ENCODE results near the gene CACNG7.

CACNG7 gene

DNA sequence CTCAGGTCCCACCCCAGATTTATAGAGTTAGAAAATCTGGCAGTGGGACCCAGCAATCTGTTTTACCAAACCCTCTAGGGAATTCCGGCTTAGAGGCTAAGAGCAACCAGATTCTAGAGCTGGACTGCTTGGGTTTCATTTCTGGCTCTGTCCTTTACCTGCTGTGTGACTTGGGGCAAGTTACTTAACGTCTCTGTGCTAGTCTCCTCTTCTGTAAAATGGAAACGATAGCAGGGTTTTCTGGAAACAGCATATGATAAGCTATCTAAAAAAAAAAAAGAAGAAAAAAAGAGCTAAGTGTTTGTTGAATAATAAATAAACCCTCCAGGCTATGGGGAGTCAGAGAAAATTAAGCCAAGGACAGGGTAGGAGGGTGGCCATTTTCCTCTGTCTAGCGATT lies 11.6 kb upstream of the CACNG7 start:
- Histone ChIP-seq H3K27me3 (peaks cover 0 to 74% of the 10 kb centered on the region in 2 donors), H3K36me3 (no peaks in the 10 kb centered on the region), H3K4me3 (no peak overlapping the region), H3K9me3 (no peaks in the 10 kb centered on the region), H3K4me1 (no peaks in the 10 kb centered on the region), H3K27ac (no peak overlapping the region)
- TF ChIP-seq, protein P1, sequence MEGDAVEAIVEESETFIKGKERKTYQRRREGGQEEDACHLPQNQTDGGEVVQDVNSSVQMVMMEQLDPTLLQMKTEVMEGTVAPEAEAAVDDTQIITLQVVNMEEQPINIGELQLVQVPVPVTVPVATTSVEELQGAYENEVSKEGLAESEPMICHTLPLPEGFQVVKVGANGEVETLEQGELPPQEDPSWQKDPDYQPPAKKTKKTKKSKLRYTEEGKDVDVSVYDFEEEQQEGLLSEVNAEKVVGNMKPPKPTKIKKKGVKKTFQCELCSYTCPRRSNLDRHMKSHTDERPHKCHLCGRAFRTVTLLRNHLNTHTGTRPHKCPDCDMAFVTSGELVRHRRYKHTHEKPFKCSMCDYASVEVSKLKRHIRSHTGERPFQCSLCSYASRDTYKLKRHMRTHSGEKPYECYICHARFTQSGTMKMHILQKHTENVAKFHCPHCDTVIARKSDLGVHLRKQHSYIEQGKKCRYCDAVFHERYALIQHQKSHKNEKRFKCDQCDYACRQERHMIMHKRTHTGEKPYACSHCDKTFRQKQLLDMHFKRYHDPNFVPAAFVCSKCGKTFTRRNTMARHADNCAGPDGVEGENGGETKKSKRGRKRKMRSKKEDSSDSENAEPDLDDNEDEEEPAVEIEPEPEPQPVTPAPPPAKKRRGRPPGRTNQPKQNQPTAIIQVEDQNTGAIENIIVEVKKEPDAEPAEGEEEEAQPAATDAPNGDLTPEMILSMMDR (IDR thresholded peaks at IDR 0.05): no peak
- intact Hi-C loops (cut with DNase I; ENCODE audit: low total_unique reads): no loop called here
- DNase-seq: no peak

DNA sequence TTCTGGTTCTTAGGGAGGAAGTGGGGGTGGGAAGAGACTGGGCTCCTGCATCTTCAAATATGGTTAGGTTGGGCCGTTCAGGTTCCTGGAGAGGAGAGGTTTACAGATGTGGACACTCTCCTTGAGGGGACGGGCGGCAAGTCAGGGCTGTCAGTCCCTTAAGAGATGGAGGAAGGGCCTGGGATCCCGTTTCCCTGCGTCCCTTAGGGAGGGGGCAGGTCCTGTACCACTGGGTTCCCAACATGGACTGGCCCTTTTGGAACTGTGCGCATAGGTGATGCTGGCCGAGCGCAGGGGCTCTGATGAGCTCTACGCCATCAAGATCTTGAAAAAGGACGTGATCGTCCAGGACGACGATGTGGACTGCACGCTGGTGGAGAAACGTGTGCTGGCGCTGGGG lies 10.9 kb upstream of the CACNG7 start:
- intact Hi-C loops (cut with DNase I; ENCODE audit: low total_unique reads): no loop called here
- TF ChIP-seq, protein P1 (IDR thresholded peaks at IDR 0.05): no peak

DNA sequence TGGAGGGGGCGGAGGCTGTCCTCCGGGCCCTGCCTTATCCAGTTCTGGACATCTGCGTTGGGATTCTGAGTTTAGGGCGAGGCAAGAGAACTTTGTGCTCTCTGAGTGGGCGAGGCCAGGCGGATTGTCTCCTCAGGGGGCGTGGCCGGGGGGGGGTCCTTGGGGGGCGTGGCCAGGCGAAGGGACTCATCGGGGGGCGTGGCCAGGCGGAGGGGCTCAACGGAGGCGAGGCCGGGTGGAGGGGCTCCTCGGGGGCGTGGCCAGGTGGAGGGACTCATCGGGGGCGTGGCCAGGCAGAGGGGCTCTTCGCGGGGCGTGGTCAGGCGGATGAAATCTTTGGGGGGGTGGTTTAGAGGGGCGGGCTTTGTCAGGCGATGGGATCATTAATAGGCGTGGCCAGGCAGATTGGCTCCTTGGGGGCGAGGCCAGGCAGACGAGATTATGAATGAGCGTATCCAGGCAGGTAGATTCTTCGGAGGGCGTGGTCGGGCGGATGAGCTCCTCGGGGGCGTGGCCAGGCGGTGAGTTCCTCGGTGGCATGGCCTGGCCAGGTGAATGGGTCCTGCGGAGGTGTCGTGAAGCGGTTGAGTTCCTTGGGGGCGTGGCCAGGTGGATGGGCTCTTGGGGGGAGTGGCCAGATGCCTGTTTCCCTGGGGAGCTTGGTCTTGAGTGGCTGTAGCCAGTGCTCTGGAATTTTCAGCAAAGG lies 10.3 kb upstream of the CACNG7 start:
- DNase-seq: no peak
- Histone ChIP-seq H3K4me3 (no peak overlapping the region), H3K27ac (no peak overlapping the region), H3K36me3 (no peaks in the 10 kb centered on the region), H3K9me3 (no peaks in the 10 kb centered on the region), H3K27me3 (peaks cover 0 to 73% of the 10 kb centered on the region in 2 donors), H3K4me1 (no peaks in the 10 kb centered on the region)
- intact Hi-C loops (cut with DNase I; ENCODE audit: low total_unique reads): no loop called here
- TF ChIP-seq, protein P1 (IDR thresholded peaks at IDR 0.05): no peak

More for the DNA sequence above, 10.9 kb upstream of the CACNG7 start:
- H3K27me3 ChIP-seq: peaks cover 0 to 70% of the 10 kb centered on the region in 2 donors
- no peak overlapping the region for H3K4me3 ChIP-seq
- no peak for DNase-seq
- no peaks in the 10 kb centered on the region for H3K36me3 ChIP-seq
- H3K27ac ChIP-seq: no peak overlapping the region
- H3K9me3 ChIP-seq: no peaks in the 10 kb centered on the region
- H3K4me1 ChIP-seq: no peaks in the 10 kb centered on the region

DNA sequence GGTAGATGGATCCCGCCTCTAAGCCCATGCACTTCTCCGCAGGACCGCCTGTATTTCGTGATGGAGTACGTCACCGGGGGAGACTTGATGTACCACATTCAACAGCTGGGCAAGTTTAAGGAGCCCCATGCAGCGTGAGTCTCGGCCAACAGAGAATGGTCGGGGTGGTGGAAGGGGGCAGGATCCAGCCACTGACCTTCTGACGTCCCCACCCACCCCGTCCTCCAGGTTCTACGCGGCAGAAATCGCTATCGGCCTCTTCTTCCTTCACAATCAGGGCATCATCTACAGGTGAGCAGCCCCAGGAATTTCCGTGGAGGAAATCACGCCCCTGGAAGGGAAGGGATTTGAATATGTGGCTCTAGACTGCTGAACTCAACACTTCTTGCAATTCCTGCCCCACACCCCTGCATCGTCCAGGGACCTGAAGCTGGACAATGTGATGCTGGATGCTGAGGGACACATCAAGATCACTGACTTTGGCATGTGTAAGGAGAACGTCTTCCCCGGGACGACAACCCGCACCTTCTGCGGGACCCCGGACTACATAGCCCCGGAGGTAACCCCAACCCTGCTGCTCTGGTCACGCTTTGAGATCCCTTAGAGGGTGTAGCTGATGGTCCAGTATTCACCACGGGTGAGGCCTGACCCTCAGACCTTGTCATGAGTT lies 8.8 kb upstream of the CACNG7 start:
- Histone ChIP-seq H3K4me1 (no peaks in the 10 kb centered on the region), H3K4me3 (no peak overlapping the region), H3K36me3 (no peaks in the 10 kb centered on the region), H3K9me3 (no peaks in the 10 kb centered on the region), H3K27me3 (peaks cover 0 to 73% of the 10 kb centered on the region in 2 donors), H3K27ac (no peak overlapping the region)
- intact Hi-C loops (cut with DNase I; ENCODE audit: low total_unique reads): no loop called here
- TF ChIP-seq, protein P1 (IDR thresholded peaks at IDR 0.05): no peak
- no peak for DNase-seq

DNA sequence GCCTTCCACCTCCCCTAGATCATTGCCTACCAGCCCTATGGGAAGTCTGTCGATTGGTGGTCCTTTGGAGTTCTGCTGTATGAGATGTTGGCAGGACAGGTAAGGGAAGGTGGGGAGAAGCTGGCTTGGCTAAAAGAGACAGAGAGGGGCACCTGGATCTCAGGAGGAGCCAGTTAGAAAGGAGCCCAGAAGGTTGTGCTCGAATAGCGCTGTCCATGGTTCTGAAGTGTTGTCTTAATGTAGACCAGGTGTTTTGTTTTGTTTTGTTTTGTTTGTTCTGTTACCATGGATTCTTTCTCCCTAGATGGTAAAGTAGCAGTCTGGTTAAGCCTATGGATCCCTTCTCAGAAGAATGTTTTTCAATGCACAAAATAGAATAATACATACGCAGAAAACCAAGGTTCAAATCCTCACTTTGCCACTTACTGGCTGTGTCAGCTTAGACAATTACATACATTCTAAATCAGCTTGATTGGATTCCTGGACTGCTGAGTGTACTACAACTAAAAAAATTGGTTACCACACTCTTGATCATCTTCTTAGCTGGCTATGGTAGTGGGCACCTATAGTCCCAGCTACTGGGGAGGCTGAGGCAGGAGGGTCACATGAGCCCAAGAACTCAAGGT lies 5.9 kb upstream of the CACNG7 start:
- intact Hi-C loops (cut with DNase I; ENCODE audit: low total_unique reads): no loop called here
- Histone ChIP-seq H3K27ac (no peak overlapping the region), H3K4me3 (no peak overlapping the region), H3K36me3 (no peaks in the 10 kb centered on the region), H3K9me3 (no peaks in the 10 kb centered on the region), H3K27me3 (peaks cover 0 to 76% of the 10 kb centered on the region in 2 donors), H3K4me1 (peaks cover 0 to 14% (median 8%) of the 10 kb centered on the region in 4 donors)
- TF ChIP-seq, protein P1 (IDR thresholded peaks at IDR 0.05): no peak
- DNase-seq: no peak

Measured in tibial artery (tissue), 4 donors.